Measurements from ENCODE around the gene MYRFL. TPM values are rescaled to one million over a fixed set of nuclear protein-coding genes. Genes with fewer than 3 reads are reported as not detected.

Gene MYRFL
- total RNA-seq, 1 experiment from 2014 or later = not detected

- H3K9me3 ChIP-seq = peaks cover 2% of the 10 kb centered on the region; the same call in 1 of the 2 replicates
- no peaks in the 10 kb centered on the region for H3K27me3 ChIP-seq
- no peak overlapping the region for H3K4me3 ChIP-seq
- no peaks in the 10 kb centered on the region for H3K36me3 ChIP-seq
- DNase-seq = no peak
Observed at GRCh38 chr12:70002912-70003255, 177.9 kb downstream of the MYRFL start.

DNA sequence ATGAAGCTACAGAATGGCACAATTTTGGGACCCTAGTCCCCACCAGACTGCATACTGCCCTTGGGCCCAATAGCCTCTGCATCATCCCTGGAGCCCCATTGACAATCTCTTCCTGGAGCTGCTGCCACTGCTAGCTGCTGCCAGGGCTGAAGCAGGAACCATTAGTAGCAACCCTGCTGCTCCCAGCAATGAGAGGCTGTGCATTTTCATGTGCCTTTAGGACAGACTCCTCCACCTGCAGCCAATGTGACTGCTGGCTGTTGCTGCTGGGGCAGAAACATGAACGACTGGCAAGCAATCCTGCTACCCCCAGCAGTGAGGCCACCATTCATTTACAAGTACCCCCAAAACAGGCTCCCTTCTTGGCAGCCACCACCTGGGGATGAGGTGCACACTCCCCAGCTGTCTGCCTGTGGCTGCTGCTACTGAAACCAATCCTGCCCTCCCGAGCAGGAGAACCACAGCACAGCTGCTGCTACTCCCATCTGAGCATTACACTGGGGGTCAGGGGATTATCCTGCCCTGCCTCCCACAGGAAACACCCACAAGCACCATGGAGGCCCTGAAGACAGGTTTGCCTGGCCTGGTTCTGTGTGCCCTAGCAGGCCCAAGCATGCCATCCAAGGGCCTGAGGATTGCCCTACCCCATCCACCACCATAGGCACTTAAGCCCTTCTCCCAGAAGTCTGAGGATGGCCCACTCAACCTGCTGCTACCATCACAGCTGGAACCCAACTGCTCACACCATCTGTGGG lies 181.0 kb downstream of the MYRFL start:
- no peak for DNase-seq
- Histone ChIP-seq H3K9me3 (peaks cover 13% of the 10 kb centered on the region), H3K27me3 (no peaks in the 10 kb centered on the region; the same call in 1 of the 2 replicates), H3K36me3 (no peaks in the 10 kb centered on the region), H3K4me3 (no peak overlapping the region)

DNA sequence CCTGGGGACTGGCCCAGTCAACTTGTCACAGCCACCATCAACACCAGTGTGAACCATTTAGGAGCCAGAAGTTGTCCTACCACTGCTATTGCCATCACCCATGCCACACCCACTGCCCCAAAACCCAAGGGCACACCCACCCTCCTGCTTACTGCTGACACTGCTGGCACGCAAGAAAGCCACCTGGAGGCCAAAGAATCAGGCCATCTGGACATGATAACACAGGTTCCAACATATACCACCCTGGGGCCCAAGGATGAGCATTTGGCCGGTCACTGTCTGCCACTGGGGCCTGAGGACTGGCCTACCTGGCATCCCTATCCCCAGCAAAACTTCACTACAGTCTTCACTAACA lies 181.6 kb downstream of the MYRFL start:
- H3K9me3 ChIP-seq = peaks cover 13% of the 10 kb centered on the region
- H3K4me3 ChIP-seq = no peak overlapping the region
- no peaks in the 10 kb centered on the region; the same call in 1 of the 2 replicates for H3K27me3 ChIP-seq
- no peaks in the 10 kb centered on the region for H3K36me3 ChIP-seq
- DNase-seq = no peak

GRCh38 chr12:70007687-70008086 lies 182.7 kb downstream of the MYRFL start:
- no peak for DNase-seq
- H3K4me3 ChIP-seq = no peak overlapping the region
- H3K27me3 ChIP-seq = no peaks in the 10 kb centered on the region; the same call in 1 of the 2 replicates
- H3K9me3 ChIP-seq = peaks cover 13% of the 10 kb centered on the region
- H3K36me3 ChIP-seq = no peaks in the 10 kb centered on the region

Other genes with a start within 250 kb of the MYRFL start
- gene CCT2, start 239.8 kb upstream of the MYRFL start, total RNA-seq (2014; rRNA removed; shearing (Covaris generic); ENCODE audit: low replicate concordance) = 533 and 548 TPM in 2 replicates
- not detected in 2 replicates for gene LRRC10, start 214.3 kb upstream of the MYRFL start, total RNA-seq (2014; rRNA removed; shearing (Covaris generic); ENCODE audit: low replicate concordance)
- 0.59 TPM in 1 of 2 replicates, not detected in the other for gene BEST3, start 125.9 kb upstream of the MYRFL start, total RNA-seq (2014; rRNA removed; shearing (Covaris generic); ENCODE audit: low replicate concordance)
- gene RAB3IP, start 86.4 kb upstream of the MYRFL start, total RNA-seq (2014; rRNA removed; shearing (Covaris generic); ENCODE audit: low replicate concordance) = 9.9 and 53.5 TPM in 2 replicates